GM12878 (cell line): ENCODE results near the gene RSPH10B2. TPM values are rescaled to one million over a fixed set of nuclear protein-coding genes. Genes with fewer than 3 reads are reported as not detected.
A peak's percentile ranks its signal among the peaks of the same experiment; 100 is the strongest.
"Not testable (repeated sequence)": the region's sequence is repeated elsewhere in the genome, so short reads cannot be mapped to it uniquely, and the experiment has no call there.

Experiments used
- ATAC-seq: fragments of 200-7000 bp; cut with Tn5 transposase; 3 replicates; pipeline ENCODE4 v1.9.1; 2020; ENCODE audit warnings: mild to moderate bottlenecking, moderate library complexity
- BruUV-seq: library from RNA; stranded (reverse); fragments of 400-500 nt; replicated peaks from 2 replicates; lab custom pipeline; 2021; lab: Mats Ljungman, UMichigan
- CTCF ChIA-PET: fragments of 300-600 bp; sonication (Branson Sonifier 250); formaldehyde crosslinking; extraction: SDS; loops from one replicate; lab custom pipeline; 2021; ENCODE audit warnings: inconsistent platforms; lab: Yijun Ruan, JAX
- POLR2A ChIA-PET: fragments of 350-600 bp; formaldehyde crosslinking; extraction: SDS; loops from one replicate; lab custom pipeline; 2021; ENCODE audit warnings: inconsistent platforms; lab: Charles Lee
- RAD21 ChIA-PET: fragments of 300-600 bp; sonication (Branson Sonifier 250); formaldehyde crosslinking; loops from one replicate; lab custom pipeline; 2023; ENCODE audit warnings: antibody characterized with exemption; ENCODE audit not compliant: unreplicated experiment; lab: Charles Lee
- SMC1A ChIA-PET: fragments of 300-600 bp; sonication (Branson Sonifier 250); formaldehyde crosslinking; loops from one replicate; lab custom pipeline; 2023; ENCODE audit not compliant: unreplicated experiment, uncharacterized antibody; lab: Charles Lee
- DNase-seq: peaks from one replicate; pipeline ENCODE4 v3.0.0-alpha.2; 2011; ENCODE audit warnings: low read depth, low spot score
- FAIRE-seq: peaks from 3 replicates; lab custom pipeline; 2011; peaks lifted over from hg19 to GRCh38; lab: Jason Lieb, UNC
- H2AFZ ChIP-seq: 2 replicates; pipeline ENCODE4 v1.6.0; 2011; ENCODE audit warnings: low read depth, low read length, control low read depth; ENCODE audit not compliant: control insufficient read depth
- H3K27ac ChIP-seq: 2 replicates; pipeline ENCODE4 v1.5.1; 2011; ENCODE audit warnings: control low read depth; ENCODE audit not compliant: control insufficient read depth, insufficient read depth
- H3K27me3 ChIP-seq, 2 experiments: replicated peaks in 1 of 2; 2 replicates each; pipeline versions ENCODE4 v1.6.0 to v1.6.1; 2011; ENCODE audit warnings: low read length in 1 of 2; ENCODE audit not compliant: control insufficient read depth in 2 of 2, insufficient read depth in 2 of 2
- H3K36me3 ChIP-seq, 2 experiments: 2 replicates each; pipeline ENCODE4 v1.5.1; 2011; ENCODE audit warnings: low read length in 1 of 2; ENCODE audit not compliant: control insufficient read depth in 2 of 2, insufficient read depth in 2 of 2
- H3K4me1 ChIP-seq: 2 replicates; pipeline ENCODE4 v1.6.1; 2011; ENCODE audit warnings: mild to moderate bottlenecking, low read length, moderate library complexity, mixed read lengths; ENCODE audit not compliant: control insufficient read depth, insufficient read depth
- H3K4me2 ChIP-seq: 2 replicates; pipeline ENCODE4 v1.6.0; 2011; ENCODE audit warnings: control low read depth; ENCODE audit not compliant: control insufficient read depth, insufficient read depth
- H3K4me3 ChIP-seq: fragments of 200-600 bp; sonication (generic); 2 replicates; pipeline ENCODE4 v1.5.1; 2016
- H3K79me2 ChIP-seq: 2 replicates; pipeline ENCODE4 v1.6.0; 2011; ENCODE audit warnings: low read length; ENCODE audit not compliant: control insufficient read depth, insufficient read depth
- H3K9ac ChIP-seq: 2 replicates; pipeline ENCODE4 v1.8.0; 2011; ENCODE audit warnings: low read length, control low read depth, mixed read lengths; ENCODE audit not compliant: control insufficient read depth, insufficient read depth
- H3K9me3 ChIP-seq: replicated peaks from 3 replicates; pipeline ENCODE4 v1.5.1; 2011; ENCODE audit warnings: mild to moderate bottlenecking, low read length; ENCODE audit not compliant: control insufficient read depth, insufficient read depth
- H4K20me1 ChIP-seq: 2 replicates; pipeline ENCODE4 v1.6.0; 2011; ENCODE audit not compliant: control insufficient read depth, insufficient read depth
- CBFB ChIP-seq: IDR thresholded peaks from 2 replicates; pipeline ENCODE4 v1.6.1; 2016; ENCODE audit warnings: antibody characterized with exemption, low read depth
- CREB1 ChIP-seq: IDR thresholded peaks from 2 replicates; pipeline ENCODE4 v1.6.1; 2012; ENCODE audit warnings: low read depth, mild to moderate bottlenecking, inconsistent platforms
- E2F8 ChIP-seq: fragments of 450-650 bp; IDR thresholded peaks from 2 replicates; pipeline ENCODE4 v1.6.1; 2018; ENCODE audit warnings: mild to moderate bottlenecking, low read depth, moderate library complexity; ENCODE audit not compliant: partially characterized antibody
- E4F1 ChIP-seq: fragments of 450-650 bp; IDR thresholded peaks from 2 replicates; pipeline ENCODE4 v1.6.1; 2018; ENCODE audit warnings: borderline replicate concordance, mild to moderate bottlenecking; ENCODE audit not compliant: partially characterized antibody
- EGR1 ChIP-seq, 2 experiments: IDR thresholded peaks; 1 replicate in 1 of 2; 2 replicates in 1 of 2; pipeline ENCODE4 v1.6.1; 2011 to 2012; ENCODE audit warnings: low read depth in 2 of 2, low read length in 2 of 2, borderline replicate concordance in 1 of 2, mild to moderate bottlenecking in 1 of 2, moderate library complexity in 1 of 2
- ETV6 ChIP-seq, 2 experiments: fragments of 450-650 bp in 1 of 2; IDR thresholded peaks in 1 of 2; conservative IDR thresholded peaks in 1 of 2; 2 replicates each; pipeline ENCODE4 v1.6.1; 2014; ENCODE audit warnings: antibody characterized with exemption in 1 of 2, borderline replicate concordance in 1 of 2, low read depth in 1 of 2, mild to moderate bottlenecking in 1 of 2, moderate library complexity in 1 of 2
- FOXK2 ChIP-seq: fragments of 450-650 bp; IDR thresholded peaks from 2 replicates; pipeline ENCODE4 v1.6.1; 2017; ENCODE audit warnings: mild to moderate bottlenecking, moderate library complexity
- GABPA ChIP-seq: IDR thresholded peaks from 2 replicates; pipeline ENCODE4 v1.6.1; 2014; ENCODE audit warnings: antibody characterized with exemption, low read depth, mild to moderate bottlenecking, inconsistent platforms
- HCFC1 ChIP-seq: fragments of 150-350 bp; IDR thresholded peaks from 2 replicates; pipeline ENCODE4 v1.6.1; 2014; ENCODE audit warnings: low read length
- MTA2 ChIP-seq: fragments of 450-650 bp; IDR thresholded peaks from 2 replicates; pipeline ENCODE4 v1.6.1; 2016; ENCODE audit warnings: low read depth, mild to moderate bottlenecking, moderate library complexity
- NR2C1 ChIP-seq: fragments of 450-650 bp; IDR thresholded peaks from 2 replicates; pipeline ENCODE4 v1.6.1; 2017; ENCODE audit warnings: antibody characterized with exemption, mild to moderate bottlenecking, moderate library complexity
- POLR2A ChIP-seq: IDR thresholded peaks from 2 replicates; pipeline ENCODE4 v1.6.1; 2011; ENCODE audit warnings: low read depth, mild to moderate bottlenecking, low read length
- RELA ChIP-seq: fragments of 450-650 bp; IDR thresholded peaks from 2 replicates; pipeline ENCODE4 v1.8.0; 2014; ENCODE audit warnings: borderline replicate concordance; ENCODE audit not compliant: partially characterized antibody
- TAF1 ChIP-seq: IDR thresholded peaks from 2 replicates; pipeline ENCODE4 v1.6.1; 2011; ENCODE audit warnings: mild to moderate bottlenecking, low read depth, low read length, borderline replicate concordance
- YY1 ChIP-seq: IDR thresholded peaks from 2 replicates; pipeline ENCODE4 v1.6.1; 2011; ENCODE audit warnings: low read depth, mild to moderate bottlenecking, low read length
- WGBS: methylation state at CpG from one replicate; pipeline ENCODE4 v1.1.6; 2016; ENCODE audit warnings: low lambda C conversion rate; ENCODE audit not compliant: insufficient replicate concordance, insufficient coverage; ENCODE audit errors: missing lambda C conversion rate; 5-methylcytosine and 5-hydroxymethylcytosine counted together
- in situ Hi-C: fragments of 300-500 bp; cut with MboI; formaldehyde crosslinking; loops from 9 replicates; pipeline ENCODE4 v1.14.3; 2018; ENCODE audit warnings: mixed read lengths
- intact Hi-C: fragments of 100-400 bp; cut with micrococcal nuclease; formaldehyde crosslinking; loops from one replicate; pipeline ENCODE4 v1.14.2; 2022; ENCODE audit not compliant: unreplicated experiment
- polyA plus RNA-seq, 11 experiments: library from polyadenylated mRNA; depleted of rRNA in 4 of 11; unstranded in 6 of 11; stranded (reverse) in 5 of 11; fragments of >200 nt; fragmentation: Nextera tagmentation in 4 of 11; fragmentation: Illumina TruSeq in 1 of 11; extraction: Ambion mirVana in 4 of 11; extraction: Trizol in 1 of 11; gene quantifications; 1 replicate in 1 of 11; 2 replicates in 10 of 11; pipeline versions ENCODE4 v1.2.1 to v1.2.3, GENCODE V29; 2011 to 2016; ENCODE audit warnings: inconsistent platforms in 2 of 11, missing spikeins in 2 of 11, low read depth in 1 of 11
- total RNA-seq, 4 experiments: library from RNA; depleted of rRNA in 3 of 4; stranded (reverse); fragments of >200 nt in 3 of 4; fragmentation: Illumina TruSeq in 1 of 4; extraction: Trizol in 1 of 4; gene quantifications; 2 replicates each; pipeline versions ENCODE4 v1.2.1 to v1.2.3, GENCODE V29; 2013 to 2021
- TF ChIP-seq, protein P1 (sequence below), 3 experiments: IDR thresholded peaks in 2 of 3; conservative IDR thresholded peaks in 1 of 3; 2 replicates each; pipeline ENCODE4 v1.5.1; 2011; ENCODE audit warnings: low read depth in 3 of 3, low read length in 3 of 3, mild to moderate bottlenecking in 3 of 3, control low read depth in 2 of 3, moderate library complexity in 2 of 3, inconsistent platforms in 1 of 3, mixed read lengths in 1 of 3; ENCODE audit not compliant: control insufficient read depth in 2 of 3, insufficient read depth in 1 of 3; ENCODE audit errors: extremely low read depth in 1 of 3

Gene RSPH10B2
- total and polyA plus RNA-seq, 10 of the 15 experiments (the other 5 are each of a cell fraction or from before 2014, with no cell fraction given) = 0.04 to 0.34 (median 0.18) TPM; not detected in 3

GRCh38 chr7:6826151-6826550 is 72.2 kb downstream of the RSPH10B2 start, which contains the start of gene CCZ1B:
CCZ1B (minus strand) TSS chr7:6826275; CDS start chr7:6826197, 78 bp downstream.
- Histone ChIP-seq H2AFZ (peak within 1 kb of the TSS; percentile 79), H3K27ac (peak within 1 kb of the TSS; percentile 53), H3K4me2 (peak within 1 kb of the TSS; percentile 64; the same call in 1 of the 2 replicates), H3K4me3 (peak within 1 kb of the TSS; percentile 47)
- H3K27me3 ChIP-seq, BruUV-seq, H3K9me3 ChIP-seq, CTCF ChIA-PET, SMC1A ChIA-PET, intact Hi-C loops, H3K36me3 ChIP-seq, RAD21 ChIA-PET, H3K9ac ChIP-seq, H4K20me1 ChIP-seq, H3K79me2 ChIP-seq, in situ Hi-C loops, POLR2A ChIA-PET, H3K4me1 ChIP-seq: not testable (repeated sequence)
- under 1% methylated on average over 19 of the region's 35 CpGs for WGBS
- ATAC-seq (peak; percentile 97), FAIRE-seq (peak; percentile 83), DNase-seq (peak; percentile 11)
- TF ChIP-seq ETV6 (conservative IDR thresholded peaks at IDR 0.05 in 1 of 2, IDR thresholded peaks at IDR 0.05 in 1 of 2; ENCODE audit: borderline replicate concordance in 1 of 2, low read depth in 1 of 2) (peak in 1 of 2 experiments; percentile 83; a peak in 2 of 4 replicates), NR2C1 (peak; percentile 97), RELA (peak; percentile 28), CBFB (peak; percentile 45; the same call in 1 of the 2 replicates), HCFC1 (peak; percentile 48), GABPA (peak; percentile 86), EGR1 (IDR thresholded peaks at IDR 0.05; ENCODE audit: borderline replicate concordance in 1 of 2, low read depth in 2 of 2, low read length in 2 of 2) (peak in 1 of 2 experiments; percentile 45; a peak in 2 of 3 replicates), E4F1 (peak; percentile 18), TAF1 (peak; percentile 41; the same call in 1 of the 2 replicates), CREB1 (0 out of 2 replicates have a peak, but pooled peaks have one; percentile 49), YY1 (0 out of 2 replicates have a peak, but pooled peaks have one; percentile 35), FOXK2 (peak; percentile 48; the same call in 1 of the 2 replicates), POLR2A (peak; percentile 45; the same call in 1 of the 2 replicates), MTA2 (peak; percentile 69), E2F8 (peak; percentile 69)
- TF ChIP-seq, protein P1, sequence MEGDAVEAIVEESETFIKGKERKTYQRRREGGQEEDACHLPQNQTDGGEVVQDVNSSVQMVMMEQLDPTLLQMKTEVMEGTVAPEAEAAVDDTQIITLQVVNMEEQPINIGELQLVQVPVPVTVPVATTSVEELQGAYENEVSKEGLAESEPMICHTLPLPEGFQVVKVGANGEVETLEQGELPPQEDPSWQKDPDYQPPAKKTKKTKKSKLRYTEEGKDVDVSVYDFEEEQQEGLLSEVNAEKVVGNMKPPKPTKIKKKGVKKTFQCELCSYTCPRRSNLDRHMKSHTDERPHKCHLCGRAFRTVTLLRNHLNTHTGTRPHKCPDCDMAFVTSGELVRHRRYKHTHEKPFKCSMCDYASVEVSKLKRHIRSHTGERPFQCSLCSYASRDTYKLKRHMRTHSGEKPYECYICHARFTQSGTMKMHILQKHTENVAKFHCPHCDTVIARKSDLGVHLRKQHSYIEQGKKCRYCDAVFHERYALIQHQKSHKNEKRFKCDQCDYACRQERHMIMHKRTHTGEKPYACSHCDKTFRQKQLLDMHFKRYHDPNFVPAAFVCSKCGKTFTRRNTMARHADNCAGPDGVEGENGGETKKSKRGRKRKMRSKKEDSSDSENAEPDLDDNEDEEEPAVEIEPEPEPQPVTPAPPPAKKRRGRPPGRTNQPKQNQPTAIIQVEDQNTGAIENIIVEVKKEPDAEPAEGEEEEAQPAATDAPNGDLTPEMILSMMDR (IDR thresholded peaks at IDR 0.05 in 2 of 3, conservative IDR thresholded peaks at IDR 0.05 in 1 of 3; ENCODE audit: control insufficient read depth in 2 of 3, extremely low read depth in 1 of 3, insufficient read depth in 1 of 3, low read depth in 3 of 3, low read length in 3 of 3) = peak in 2 of 3 experiments; percentile 19 to 32; a peak in 3 of 6 replicates
